H1 (cell line): ENCODE data around the gene NUDT1. TPM values are rescaled to one million over a fixed set of nuclear protein-coding genes. Genes with fewer than 3 reads are reported as not detected.
A peak's percentile ranks its signal among the peaks of the same experiment; 100 is the strongest.

Experiments
- CTCF ChIA-PET: fragments of 300-600 bp; sonication (Branson Sonifier 250); formaldehyde crosslinking; loops from one replicate; lab custom pipeline; 2021; ENCODE audit not compliant: partially characterized antibody; lab: Charles Lee
- POLR2A ChIA-PET: fragments of 300-600 bp; sonication (Branson Sonifier 250); formaldehyde crosslinking; loops from one replicate; lab custom pipeline; 2021; ENCODE audit warnings: inconsistent platforms; ENCODE audit not compliant: partially characterized antibody; lab: Charles Lee
- DNase-seq, 2 experiments: peaks; one replicate each; pipeline versions ENCODE4 v3.0.0 to v3.0.0-alpha.2; 2010 to 2022; ENCODE audit warnings: low spot score in 2 of 2, low read depth in 1 of 2, mixed read lengths in 1 of 2
- FAIRE-seq: peaks from 2 replicates; lab custom pipeline; 2011; peaks lifted over from hg19 to GRCh38; lab: Jason Lieb, UNC
- H2AFZ ChIP-seq: 2 replicates; pipeline ENCODE4 v1.8.1; 2012; ENCODE audit warnings: low read length, inconsistent platforms
- H2AK5ac ChIP-seq: 2 replicates; pipeline ENCODE4 v1.6.1; 2013; ENCODE audit warnings: low read depth, low read length
- H2BK120ac ChIP-seq: replicated peaks from 2 replicates; pipeline ENCODE3; 2013; ENCODE audit warnings: low read depth, low read length, inconsistent platforms
- H2BK12ac ChIP-seq: 2 replicates; pipeline ENCODE4 v1.6.1; 2013; ENCODE audit warnings: low read depth, low read length
- H2BK15ac ChIP-seq: 2 replicates; pipeline ENCODE4 v1.6.1; 2013; ENCODE audit warnings: low read length
- H2BK20ac ChIP-seq: 2 replicates; pipeline ENCODE4 v1.6.1; 2013; ENCODE audit warnings: low read length
- H2BK5ac ChIP-seq: 2 replicates; pipeline ENCODE4 v1.6.1; 2013; ENCODE audit warnings: low read depth, low read length
- H3K14ac ChIP-seq: 2 replicates; pipeline ENCODE4 v1.6.1; 2013; ENCODE audit warnings: inconsistent platforms; ENCODE audit not compliant: insufficient read length
- H3K18ac ChIP-seq: 2 replicates; pipeline ENCODE4 v1.6.1; 2013; ENCODE audit warnings: low read length; ENCODE audit errors: extremely low read depth
- H3K23ac ChIP-seq: 2 replicates; pipeline ENCODE4 v1.6.1; 2013; ENCODE audit warnings: inconsistent platforms; ENCODE audit not compliant: insufficient read length
- H3K23me2 ChIP-seq: 2 replicates; pipeline ENCODE4 v1.6.1; 2013; ENCODE audit warnings: low read depth, low read length
- H3K27ac ChIP-seq: 2 replicates; pipeline ENCODE4 v1.6.1; 2011; ENCODE audit warnings: low read depth, low read length, inconsistent platforms
- H3K27me3 ChIP-seq, 4 experiments: replicated peaks in 1 of 4; 1 replicate in 1 of 4; 2 replicates in 3 of 4; pipeline versions ENCODE4 v1.6.1 to v1.8.1; 2011 to 2013; ENCODE audit warnings: low read length in 3 of 4, mild to moderate bottlenecking in 3 of 4, inconsistent platforms in 2 of 4, mixed read lengths in 2 of 4, moderate library complexity in 1 of 4; ENCODE audit not compliant: control insufficient read depth in 3 of 4, insufficient read depth in 3 of 4; ENCODE audit errors: extremely low read depth in 1 of 4
- H3K36me3 ChIP-seq, 4 experiments: 2 replicates each; pipeline versions ENCODE4 v1.6.1 to v1.8.1; 2011 to 2013; ENCODE audit warnings: mild to moderate bottlenecking in 4 of 4, low read length in 3 of 4, moderate library complexity in 2 of 4, control low read depth in 1 of 4, inconsistent platforms in 1 of 4; ENCODE audit not compliant: insufficient read depth in 4 of 4, control insufficient read depth in 2 of 4
- H3K4ac ChIP-seq: replicated peaks from 2 replicates; pipeline ENCODE3; 2013; ENCODE audit warnings: low read length, low read depth, mixed read lengths, inconsistent platforms; ENCODE audit not compliant: insufficient read length
- H3K4me1 ChIP-seq, 4 experiments: replicated peaks in 1 of 4; 1 replicate in 1 of 4; 2 replicates in 3 of 4; pipeline versions ENCODE4 v1.6.1 to v1.8.1; 2011 to 2013; ENCODE audit warnings: low read length in 3 of 4, inconsistent platforms in 2 of 4, mixed read lengths in 1 of 4; ENCODE audit not compliant: insufficient read depth in 4 of 4, control insufficient read depth in 3 of 4
- H3K4me2 ChIP-seq, 2 experiments: 2 replicates each; pipeline versions ENCODE4 v1.6.1 to v1.8.1; 2011 to 2013; ENCODE audit warnings: low read depth in 2 of 2, low read length in 2 of 2, control low read depth in 1 of 2, inconsistent platforms in 1 of 2, mild to moderate bottlenecking in 1 of 2; ENCODE audit not compliant: insufficient read depth in 1 of 2
- H3K4me3 ChIP-seq, 4 experiments: fragments of 200-600, 300-600 bp in 1 of 4; sonication (generic), shearing (Covaris generic), sonication (Bioruptor Twin) in 1 of 4; 2 replicates each; pipeline versions ENCODE4 v1.5.1 to v1.8.1; 2011 to 2016; ENCODE audit warnings: low read length in 4 of 4, low read depth in 3 of 4, control low read depth in 2 of 4, inconsistent platforms in 2 of 4, mild to moderate bottlenecking in 2 of 4, mixed read lengths in 1 of 4, moderate library complexity in 1 of 4; ENCODE audit not compliant: insufficient read depth in 2 of 4; ENCODE audit errors: extremely low read depth in 1 of 4
- H3K56ac ChIP-seq: replicated peaks from 2 replicates; pipeline ENCODE3; 2013; ENCODE audit warnings: low read depth, mild to moderate bottlenecking, mixed read lengths, low read length, inconsistent platforms; ENCODE audit not compliant: insufficient read length
- H3K79me1 ChIP-seq: 2 replicates; pipeline ENCODE4 v1.6.1; 2013; ENCODE audit warnings: low read depth, low read length, control low read depth
- H3K79me2 ChIP-seq, 2 experiments: 2 replicates each; pipeline versions ENCODE4 v1.6.1 to v1.8.1; 2012 to 2013; ENCODE audit warnings: low read length in 2 of 2, mild to moderate bottlenecking in 2 of 2, inconsistent platforms in 1 of 2; ENCODE audit not compliant: insufficient read depth in 2 of 2, control insufficient read depth in 1 of 2
- H3K9ac ChIP-seq, 4 experiments: replicated peaks in 1 of 4; 1 replicate in 1 of 4; 2 replicates in 3 of 4; pipeline versions ENCODE4 v1.6.1 to v1.8.1; 2011 to 2013; ENCODE audit warnings: low read depth in 3 of 4, low read length in 3 of 4, control low read depth in 2 of 4, mild to moderate bottlenecking in 2 of 4, moderate library complexity in 2 of 4, inconsistent platforms in 1 of 4; ENCODE audit errors: extremely low read depth in 1 of 4
- H3K9me3 ChIP-seq, 2 experiments: 2 replicates each; pipeline versions ENCODE4 v1.6.1 to v1.8.1; 2012 to 2013; ENCODE audit warnings: mild to moderate bottlenecking in 2 of 2, moderate library complexity in 2 of 2, control low read depth in 1 of 2, inconsistent platforms in 1 of 2, low read depth in 1 of 2, low read length in 1 of 2, mixed read lengths in 1 of 2; ENCODE audit not compliant: insufficient read depth in 2 of 2
- H4K20me1 ChIP-seq, 2 experiments: replicated peaks in 1 of 2; 2 replicates each; pipeline versions ENCODE3 to v1.8.1; 2011 to 2013; ENCODE audit warnings: inconsistent platforms in 2 of 2, low read length in 2 of 2, mild to moderate bottlenecking in 1 of 2; ENCODE audit not compliant: insufficient read depth in 2 of 2, control insufficient read depth in 1 of 2
- H4K5ac ChIP-seq: 2 replicates; pipeline ENCODE4 v1.6.1; 2013; ENCODE audit warnings: low read length, low read depth, mixed read lengths, inconsistent platforms; ENCODE audit not compliant: insufficient read length
- H4K8ac ChIP-seq: 2 replicates; pipeline ENCODE4 v1.8.0; 2013; ENCODE audit warnings: mild to moderate bottlenecking, moderate library complexity, low read length, inconsistent platforms; ENCODE audit not compliant: insufficient read depth; ENCODE audit errors: extremely low read depth
- H4K91ac ChIP-seq: replicated peaks from 2 replicates; pipeline ENCODE3; 2013; ENCODE audit warnings: low read length, mixed read lengths, inconsistent platforms; ENCODE audit not compliant: insufficient read length
- ATF3 ChIP-seq: IDR thresholded peaks from 2 replicates; pipeline ENCODE4 v1.6.1; 2011; ENCODE audit warnings: low read depth, mild to moderate bottlenecking, low read length; ENCODE audit not compliant: insufficient read depth
- BACH1 ChIP-seq: IDR thresholded peaks from 2 replicates; pipeline ENCODE4 v1.6.1; 2012; ENCODE audit warnings: low read length, improper control_type of control experiment
- BCL11A ChIP-seq, 2 experiments: IDR thresholded peaks; one replicate each; pipeline ENCODE4 v1.6.1; 2011; ENCODE audit warnings: low read depth in 2 of 2, low read length in 2 of 2, mild to moderate bottlenecking in 2 of 2
- CTBP2 ChIP-seq: IDR thresholded peaks from 2 replicates; pipeline ENCODE4 v1.7.0; 2011; ENCODE audit warnings: borderline replicate concordance, mild to moderate bottlenecking, moderate library complexity, mixed read lengths, low read length; ENCODE audit not compliant: insufficient read depth, insufficient read length
- KDM1A ChIP-seq: fragments of 200-600, 300-600 bp; sonication (generic); IDR thresholded peaks from 2 replicates; pipeline ENCODE4 v1.7.1; 2016; ENCODE audit warnings: mild to moderate bottlenecking, low read length, borderline replicate concordance
- POLR2A ChIP-seq, 2 experiments: IDR thresholded peaks; 1 replicate in 1 of 2; 2 replicates in 1 of 2; pipeline ENCODE4 v1.6.1; 2011; ENCODE audit warnings: low read depth in 2 of 2, low read length in 2 of 2, mild to moderate bottlenecking in 2 of 2; ENCODE audit errors: control extremely low read depth in 1 of 2
- RBBP5 ChIP-seq: IDR thresholded peaks from 2 replicates; pipeline ENCODE4 v1.7.1; 2012; ENCODE audit warnings: low read depth, mild to moderate bottlenecking, inconsistent platforms, low read length, moderate library complexity, borderline replicate concordance
- RFX5 ChIP-seq: IDR thresholded peaks from 2 replicates; pipeline ENCODE4 v1.6.1; 2011; ENCODE audit warnings: low read depth, low read length, improper control_type of control experiment, borderline replicate concordance
- SUZ12 ChIP-seq: fragments of 200-600 bp; sonication (generic); IDR thresholded peaks from 2 replicates; pipeline ENCODE4 v1.6.1; 2012; ENCODE audit warnings: mild to moderate bottlenecking, inconsistent platforms, low read length, moderate library complexity, mixed read lengths
- TBP ChIP-seq: IDR thresholded peaks from 2 replicates; pipeline ENCODE4 v1.6.1; 2011; ENCODE audit warnings: low read depth, low read length, improper control_type of control experiment
- TEAD4 ChIP-seq: IDR thresholded peaks from 2 replicates; pipeline ENCODE4 v1.6.1; 2012; ENCODE audit warnings: low read depth, low read length, inconsistent platforms, mixed read lengths
- WGBS, 2 experiments: shearing (Covaris generic) in 1 of 2; methylation state at CpG; one replicate each; pipeline versions ENCODE4 v1.1.6 to v1.1.7; 2013 to 2015; ENCODE audit warnings: low lambda C conversion rate in 2 of 2, mixed read lengths in 2 of 2, inconsistent platforms in 1 of 2, low coverage in 1 of 2, missing lambda C conversion rate in 1 of 2; ENCODE audit not compliant: insufficient replicate concordance in 2 of 2, insufficient coverage in 1 of 2, insufficient read length in 1 of 2; ENCODE audit errors: extremely low coverage in 1 of 2, missing lambda C conversion rate in 1 of 2; 5-methylcytosine and 5-hydroxymethylcytosine counted together
- polyA plus RNA-seq, 7 experiments: library from polyadenylated mRNA; depleted of rRNA in 3 of 7; stranded (reverse) in 5 of 7; unstranded in 2 of 7; fragments of >200 nt in 5 of 7; fragments of 200-250 nt in 2 of 7; gene quantifications; 1 replicate in 5 of 7; 2 replicates in 1 of 7; 4 replicates in 1 of 7; pipeline versions ENCODE4 v1.2.1 to v1.2.3, GENCODE V29; 2011 to 2013; ENCODE audit warnings: missing spikeins in 2 of 7, mixed read lengths in 2 of 7
- total RNA-seq: library from RNA; stranded (reverse); fragmentation: NEBNext Ultra II Directional; extraction: Animal tissue kit (Norgen Biotek cat#: 25700); gene quantifications from 2 replicates; pipeline ENCODE4 v1.2.1, GENCODE V29; 2021

The NUDT1 gene
- total and polyA plus RNA-seq, 2 of the 8 experiments (the other 6 are each of a cell fraction or from before 2014, with no cell fraction given): 76.1 to 89.5 TPM

- peak overlapping the region; percentile 66; the same call in 1 of the 2 replicates for H2BK5ac ChIP-seq
- H2BK20ac ChIP-seq: no peak overlapping the region
- no peak overlapping the region for H2BK12ac ChIP-seq
- peak overlapping the region; percentile 92 to 94 for H3K4me2 ChIP-seq
- 0 out of 2 replicates have a peak, but pooled peaks cover 2% of the 10 kb centered on the region for H3K79me1 ChIP-seq
- peak overlapping the region in 3 of 4 experiments; percentile 84 to 100 (median 90); a peak in 2 of 8 replicates for H3K4me3 ChIP-seq
- no peaks in the 10 kb centered on the region for H3K9me3 ChIP-seq
- H3K18ac ChIP-seq: no peak overlapping the region
- no peak for DNase-seq
- no peak overlapping the region for H3K23ac ChIP-seq
- 86% methylated on average over 12 of the region's 12 CpGs; no CpG with 5 or more reads in 1 of the 2 experiments for WGBS, 2 experiments
- H4K5ac ChIP-seq: peak overlapping the region; percentile 18
- no peaks in the 10 kb centered on the region; a peak in 1 of 7 replicates for H3K27me3 ChIP-seq
- H3K27ac ChIP-seq: no peak overlapping the region
- H2AK5ac ChIP-seq: no peak overlapping the region
- peaks cover 0 to 16% (median 5%) of the 10 kb centered on the region in 4 experiments; a peak in 6 of 7 replicates for H3K4me1 ChIP-seq
- H4K91ac ChIP-seq: no peak overlapping the region
- no peak overlapping the region for H3K56ac ChIP-seq
- H3K9ac ChIP-seq: peak overlapping the region in 1 of 4 experiments; percentile 17; a peak in 1 of 7 replicates
- FAIRE-seq: no peak
- no peak overlapping the region for H2BK120ac ChIP-seq
- no peak overlapping the region for H2AFZ ChIP-seq
- peaks cover 0 to 9% (median 8%) of the 10 kb centered on the region in 4 experiments; a peak in 7 of 8 replicates for H3K36me3 ChIP-seq
- no peak overlapping the region for H2BK15ac ChIP-seq
- no peak overlapping the region for H3K4ac ChIP-seq
- H3K23me2 ChIP-seq: peaks cover 3% of the 10 kb centered on the region; the same call in 1 of the 2 replicates
- ChIA-PET CTCF (interaction anchor here (1.3 kb wide), 1 partner anchor 18 kb away, joined by 3 read pairs; no protein-coding TSS in a partner anchor), POLR2A (interaction anchor here (0.8 to 1.6 kb wide), 3 partner anchors 67 to 112 kb away, joined by 3 to 4 read pairs (median 3); no protein-coding TSS in a partner anchor)
- peaks cover 0 to 10% of the 10 kb centered on the region in 2 experiments for H4K20me1 ChIP-seq
- H4K8ac ChIP-seq: peak overlapping the region; percentile 40
- no peak overlapping the region for H3K14ac ChIP-seq
- H3K79me2 ChIP-seq: peaks cover 0 to 24% of the 10 kb centered on the region in 2 experiments; a peak in 2 of 4 replicates
- no peak for TF ChIP-seq RBBP5
- TF ChIP-seq ATF3: no peak
- no peak for TF ChIP-seq SUZ12
- no peak for TF ChIP-seq POLR2A (IDR thresholded peaks at IDR 0.05; ENCODE audit: control extremely low read depth in 1 of 2, low read depth in 2 of 2, low read length in 2 of 2)
- TF ChIP-seq RFX5: no peak
- no peak for TF ChIP-seq CTBP2
- TF ChIP-seq TEAD4: no peak
- no peak for TF ChIP-seq TBP
- TF ChIP-seq KDM1A: no peak
- no peak for TF ChIP-seq BACH1
- TF ChIP-seq BCL11A (IDR thresholded peaks at IDR 0.05; ENCODE audit: low read depth in 2 of 2, low read length in 2 of 2): no peak
Observed at GRCh38 chr7:2243458-2243857, 1.4 kb downstream of the NUDT1 start.
